ENCODE measurements around the gene EXOC3L1. TPM values are rescaled to one million over a fixed set of nuclear protein-coding genes. Genes with fewer than 3 reads are reported as not detected.

The EXOC3L1 gene
- total RNA-seq, 4 donors from 2014 or later = 0.45 to 2.0 (median 1.9) TPM

DNA sequence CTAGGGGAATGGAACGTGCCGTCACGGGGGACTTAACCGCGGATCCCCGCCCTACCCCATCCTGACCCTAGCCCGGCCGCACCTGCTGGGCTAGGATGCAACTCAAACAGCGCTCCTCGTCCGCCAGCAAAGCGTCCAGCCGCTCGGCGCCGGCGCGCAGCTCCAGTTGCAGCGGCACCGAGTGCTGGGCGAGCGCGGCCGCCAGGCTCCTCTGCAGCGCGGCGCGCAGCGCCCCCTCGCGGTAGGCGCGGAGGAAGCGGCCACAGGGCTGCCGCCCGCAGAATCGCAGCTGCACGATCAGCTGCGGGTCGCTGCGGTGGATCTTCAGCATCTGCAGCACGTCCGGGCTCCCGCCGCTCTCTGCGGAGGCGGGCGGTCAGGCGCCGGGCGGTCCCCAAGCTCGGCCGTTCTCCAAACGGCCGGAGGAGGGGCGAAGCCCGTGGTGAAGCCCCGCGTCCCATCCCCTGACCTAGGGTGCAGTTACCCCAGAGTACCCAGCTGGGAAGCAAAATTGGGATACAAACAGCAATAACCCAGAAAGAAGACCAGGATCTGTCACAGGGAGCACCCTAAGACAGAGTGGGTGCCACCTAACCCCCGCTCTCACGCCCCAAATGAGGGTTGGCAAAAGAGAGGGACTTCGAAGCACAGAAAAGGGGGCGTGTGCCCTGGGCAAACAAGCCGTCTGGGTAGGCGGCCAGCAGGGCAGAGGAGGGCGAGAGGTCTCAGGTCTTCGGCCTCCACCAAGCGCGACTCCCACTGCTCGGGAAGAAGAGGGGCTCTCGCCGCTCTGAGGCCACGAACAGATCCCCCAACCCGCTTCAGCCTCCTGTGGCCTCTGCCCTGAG, 34.4 kb downstream of the EXOC3L1 start:
- no peaks in the 10 kb centered on the region for H3K27me3 ChIP-seq
- no peaks in the 10 kb centered on the region for H3K9me3 ChIP-seq
- peak in 1 of 2 donors; percentile 60 for DNase-seq (ENCODE audit: low spot score in 2 of 2)
- peak overlapping the region; percentile 33 for H3K4me3 ChIP-seq
- no peaks in the 10 kb centered on the region for H3K36me3 ChIP-seq
- H3K4me1 ChIP-seq = peaks cover 50% of the 10 kb centered on the region
- H3K27ac ChIP-seq = no peak overlapping the region
- 32% methylated on average over 28 of the region's 74 CpGs for WGBS
- TF ChIP-seq EP300 (IDR thresholded peaks at IDR 0.05) (no peak), POLR2AphosphoS5 (IDR thresholded peaks at IDR 0.05) (peak in 1 of 3 donors; percentile 5), POLR2A (IDR thresholded peaks at IDR 0.05) (no peak), CTCF (IDR thresholded peaks at IDR 0.05) (peak; percentile 97 to 99)

- 70% methylated on average over 2 of the region's 61 CpGs for WGBS
- H3K4me3 ChIP-seq = peak overlapping the region; percentile 33
- TF ChIP-seq POLR2AphosphoS5 (IDR thresholded peaks at IDR 0.05) (no peak), CTCF (IDR thresholded peaks at IDR 0.05) (no peak), EP300 (IDR thresholded peaks at IDR 0.05) (no peak), POLR2A (IDR thresholded peaks at IDR 0.05) (no peak)
Measured at GRCh38 chr16:67154578-67155294, 35.2 kb downstream of the EXOC3L1 start.

DNA sequence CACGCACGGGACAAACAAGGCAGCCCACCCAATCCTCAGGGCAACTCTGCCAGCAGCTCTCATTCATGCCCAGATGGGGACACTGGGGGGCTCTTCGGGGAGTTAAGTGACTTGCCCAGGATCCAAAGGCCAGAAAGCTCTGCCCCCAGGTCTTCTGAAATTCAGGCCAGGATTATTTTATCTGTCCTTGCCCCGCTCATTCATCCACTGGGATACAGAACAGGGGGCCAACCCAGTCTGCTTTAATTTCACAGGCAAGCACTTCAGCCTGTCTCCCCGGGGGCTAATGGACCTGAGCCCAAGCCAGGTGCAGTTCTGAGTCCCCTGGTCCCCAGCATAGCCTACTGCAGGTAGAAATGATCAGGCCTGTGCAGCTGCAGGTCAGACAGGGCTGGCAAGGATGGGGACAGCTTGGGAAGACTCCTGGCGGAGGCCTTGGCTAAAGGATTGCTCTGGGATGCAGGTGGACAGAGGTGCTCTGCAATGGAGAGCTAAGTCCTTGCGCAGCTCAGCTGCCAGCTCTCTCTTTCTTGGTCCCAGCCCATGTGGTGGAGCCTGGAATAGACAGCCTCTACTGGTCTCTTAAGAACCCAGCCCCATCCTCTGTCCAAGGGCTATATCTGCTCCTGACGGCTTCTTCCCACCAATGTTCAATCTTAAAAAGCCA, 38.4 kb downstream of the EXOC3L1 start:
- WGBS = 48% methylated on average over 6 of the region's 8 CpGs
- H3K4me1 ChIP-seq = peaks cover 42% of the 10 kb centered on the region

More at GRCh38 chr16:67154578-67155294, 35.2 kb downstream of the EXOC3L1 start:
- Histone ChIP-seq H3K36me3 (no peaks in the 10 kb centered on the region), H3K4me1 (peaks cover 53% of the 10 kb centered on the region), H3K27me3 (no peaks in the 10 kb centered on the region), H3K9me3 (no peaks in the 10 kb centered on the region), H3K27ac (no peak overlapping the region)
- DNase-seq (ENCODE audit: low spot score in 2 of 2) = peak in 1 of 2 donors; percentile 69

GRCh38 chr16:67150833-67151396, 39.0 kb downstream of the EXOC3L1 start, which contains the start of gene B3GNT9:
B3GNT9 (minus strand) TSS chr16:67150998; CDS start chr16:67150485, 513 bp downstream.
- WGBS = 0% methylated on average over 10 of the region's 34 CpGs
- peaks cover 38% of the 10 kb centered on the region for H3K4me1 ChIP-seq
- peak within 1 kb of the TSS; percentile 61 for H3K4me3 ChIP-seq
- H3K27me3 ChIP-seq = no peaks in the 10 kb centered on the region
- peak in 1 of 2 donors; percentile 81 for DNase-seq (ENCODE audit: low spot score in 2 of 2)
- TF ChIP-seq EP300 (IDR thresholded peaks at IDR 0.05) (no peak), POLR2A (IDR thresholded peaks at IDR 0.05) (no peak), CTCF (IDR thresholded peaks at IDR 0.05) (no peak), POLR2AphosphoS5 (IDR thresholded peaks at IDR 0.05) (no peak)
- no peaks in the 10 kb centered on the region for H3K9me3 ChIP-seq
- peaks cover 25% of the 10 kb centered on the region for H3K36me3 ChIP-seq
- peak within 1 kb of the TSS; percentile 80 for H3K27ac ChIP-seq

More for the DNA sequence above, 38.4 kb downstream of the EXOC3L1 start:
- Histone ChIP-seq H3K27me3 (no peaks in the 10 kb centered on the region), H3K36me3 (peaks cover 19% of the 10 kb centered on the region), H3K9me3 (no peaks in the 10 kb centered on the region), H3K4me3 (peak overlapping the region; percentile 61), H3K27ac (peak overlapping the region; percentile 80)
- peak in 1 of 2 donors; percentile 57 for DNase-seq (ENCODE audit: low spot score in 2 of 2)
- TF ChIP-seq POLR2A (IDR thresholded peaks at IDR 0.05) (no peak), EP300 (IDR thresholded peaks at IDR 0.05) (no peak), CTCF (IDR thresholded peaks at IDR 0.05) (no peak), POLR2AphosphoS5 (IDR thresholded peaks at IDR 0.05) (no peak)
